CD8-positive, alpha-beta memory T cell (primary cell): Measurements from ENCODE around the gene PAX4. TPM values are rescaled to one million over a fixed set of nuclear protein-coding genes. Genes with fewer than 3 reads are reported as not detected.
A peak's percentile ranks its signal among the peaks of the same experiment; 100 is the strongest.

Source experiments
- CTCF ChIA-PET: fragments of 350-600 bp; sonication (Branson Sonifier 250); formaldehyde crosslinking; loops from one replicate; lab custom pipeline; 2021; ENCODE audit warnings: antibody characterized with exemption; lab: Charles Lee
- POLR2A ChIA-PET: fragments of 350-600 bp; sonication (Branson Sonifier 250); formaldehyde crosslinking; loops from one replicate; lab custom pipeline; 2021; ENCODE audit warnings: antibody characterized with exemption; lab: Charles Lee
- DNase-seq, 5 donors: peaks; one replicate each; pipeline versions ENCODE4 v3.0.0 to v3.0.0-alpha.2; 2020 to 2022; ENCODE audit warnings: mixed read lengths in 1 of 5
- H3K27ac ChIP-seq: one replicate; pipeline ENCODE4 v1.7.0; 2013; ENCODE audit warnings: low read depth, mild to moderate bottlenecking, low read length, moderate library complexity
- H3K27me3 ChIP-seq: 2 replicates; pipeline ENCODE4 v1.7.0; 2013; ENCODE audit warnings: low read length, mild to moderate bottlenecking; ENCODE audit not compliant: insufficient read depth, poor library complexity, severe bottlenecking
- H3K36me3 ChIP-seq: 2 replicates; pipeline ENCODE4 v1.7.0; 2013; ENCODE audit warnings: mild to moderate bottlenecking, low read length, moderate library complexity; ENCODE audit not compliant: insufficient read depth
- H3K4me1 ChIP-seq: 2 replicates; pipeline ENCODE4 v1.7.0; 2013; ENCODE audit warnings: mild to moderate bottlenecking, low read length, moderate library complexity; ENCODE audit not compliant: insufficient read depth
- H3K4me3 ChIP-seq: 2 replicates; pipeline ENCODE4 v1.7.0; 2013; ENCODE audit warnings: mild to moderate bottlenecking, low read length
- H3K9me3 ChIP-seq: 2 replicates; pipeline ENCODE4 v1.7.0; 2013; ENCODE audit warnings: mild to moderate bottlenecking, low read length
- H3K27ac Mint-ChIP-seq, 8 donors: one replicate each; pipeline ENCODE4 v1.8.0; 2020 to 2021; ENCODE audit warnings: mixed read lengths in 8 of 8, mild to moderate bottlenecking in 6 of 8, inconsistent platforms in 3 of 8, moderate library complexity in 3 of 8
- H3K27me3 Mint-ChIP-seq, 2 donors: one replicate each; pipeline ENCODE4 v1.8.0; 2020 to 2021; ENCODE audit warnings: mixed read lengths in 2 of 2, mild to moderate bottlenecking in 1 of 2, moderate library complexity in 1 of 2
- H3K36me3 Mint-ChIP-seq, 3 donors: one replicate each; pipeline ENCODE4 v1.8.0; 2020 to 2021; ENCODE audit warnings: mixed read lengths in 3 of 3, inconsistent platforms in 1 of 3, mild to moderate bottlenecking in 1 of 3
- H3K4me1 Mint-ChIP-seq, 3 donors: one replicate each; pipeline ENCODE4 v1.8.0; 2020 to 2021; ENCODE audit warnings: mixed read lengths in 3 of 3, inconsistent platforms in 1 of 3, mild to moderate bottlenecking in 1 of 3
- H3K4me3 Mint-ChIP-seq, 7 donors: one replicate each; pipeline ENCODE4 v1.8.0; 2020 to 2021; ENCODE audit warnings: mixed read lengths in 7 of 7, mild to moderate bottlenecking in 6 of 7, moderate library complexity in 4 of 7, inconsistent platforms in 2 of 7
- H3K9me3 Mint-ChIP-seq, 5 donors: one replicate each; pipeline ENCODE4 v1.8.0; 2020 to 2022; ENCODE audit warnings: mixed read lengths in 5 of 5, mild to moderate bottlenecking in 3 of 5, moderate library complexity in 2 of 5, inconsistent platforms in 1 of 5
- polyA plus RNA-seq: library from polyadenylated mRNA; unstranded; fragments of 300-500 nt; fragmentation: Illumina TruSeq; gene quantifications from one replicate; pipeline ENCODE4 v1.2.3, GENCODE V29; 2021
- total RNA-seq, 2 experiments: library from RNA; stranded (reverse); gene quantifications; one replicate each; pipeline ENCODE4 v1.2.3, GENCODE V29; 2021

PAX4 gene
- total and polyA plus RNA-seq, 3 experiments from 2014 or later: not detected

DNA sequence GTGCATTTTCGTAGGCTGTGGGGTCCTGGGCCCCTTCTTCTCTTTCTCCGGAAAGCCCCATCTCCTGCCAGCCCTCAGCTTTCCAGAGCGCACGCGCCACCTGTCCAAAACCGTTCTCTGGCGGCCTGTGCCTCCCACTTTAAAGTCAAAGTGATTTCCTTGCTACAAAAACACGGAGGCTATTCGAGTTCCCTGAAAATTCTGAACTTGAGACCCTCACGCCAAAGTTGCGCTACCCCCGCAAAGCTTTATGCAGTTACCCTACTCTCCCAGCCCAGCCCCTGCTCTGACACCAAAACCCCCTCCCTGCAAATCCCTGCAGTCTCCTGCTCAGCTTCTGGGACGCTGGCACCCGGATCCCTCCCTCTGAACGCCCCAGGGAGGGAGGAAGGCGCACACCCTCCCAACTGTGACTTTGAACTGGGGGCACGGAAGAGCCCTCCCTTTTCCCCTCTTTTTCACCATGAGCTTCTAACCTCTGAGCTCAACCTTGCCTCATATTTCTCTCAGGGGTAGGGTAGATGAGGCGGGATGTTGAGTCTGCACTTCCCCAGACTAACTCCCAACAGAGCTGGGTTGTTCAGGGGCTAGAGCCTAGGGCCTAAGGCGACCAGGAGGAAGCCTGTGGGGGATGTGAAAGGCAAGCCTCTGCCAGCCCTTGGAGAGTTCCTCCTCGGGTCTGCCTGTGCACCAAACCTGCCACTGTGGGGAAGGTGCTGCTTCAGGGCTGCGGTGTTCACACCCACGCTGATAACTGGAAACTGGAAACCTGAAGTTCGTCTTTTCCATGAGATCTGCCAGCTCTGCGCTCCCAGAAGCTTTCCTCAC, 2.7 kb upstream of the PAX4 start:
- H3K27ac Mint-ChIP-seq: no peak overlapping the region
- no peaks in the 10 kb centered on the region for H3K9me3 Mint-ChIP-seq
- H3K4me1 Mint-ChIP-seq: peaks cover 3 to 7% (median 6%) of the 10 kb centered on the region in 3 donors
- ChIA-PET POLR2A (no interaction called here), CTCF (no interaction called here)
- H3K36me3 Mint-ChIP-seq: no peaks in the 10 kb centered on the region
- Histone ChIP-seq H3K27me3 (peaks cover 4% of the 10 kb centered on the region), H3K27ac (no peak overlapping the region), H3K4me3 (no peak overlapping the region), H3K9me3 (no peaks in the 10 kb centered on the region), H3K36me3 (no peaks in the 10 kb centered on the region), H3K4me1 (no peaks in the 10 kb centered on the region)
- peak overlapping the region in 1 of 7 donors; percentile 42 for H3K4me3 Mint-ChIP-seq
- no peak for DNase-seq
- H3K27me3 Mint-ChIP-seq: peaks cover 25 to 77% of the 10 kb centered on the region in 2 donors

DNA sequence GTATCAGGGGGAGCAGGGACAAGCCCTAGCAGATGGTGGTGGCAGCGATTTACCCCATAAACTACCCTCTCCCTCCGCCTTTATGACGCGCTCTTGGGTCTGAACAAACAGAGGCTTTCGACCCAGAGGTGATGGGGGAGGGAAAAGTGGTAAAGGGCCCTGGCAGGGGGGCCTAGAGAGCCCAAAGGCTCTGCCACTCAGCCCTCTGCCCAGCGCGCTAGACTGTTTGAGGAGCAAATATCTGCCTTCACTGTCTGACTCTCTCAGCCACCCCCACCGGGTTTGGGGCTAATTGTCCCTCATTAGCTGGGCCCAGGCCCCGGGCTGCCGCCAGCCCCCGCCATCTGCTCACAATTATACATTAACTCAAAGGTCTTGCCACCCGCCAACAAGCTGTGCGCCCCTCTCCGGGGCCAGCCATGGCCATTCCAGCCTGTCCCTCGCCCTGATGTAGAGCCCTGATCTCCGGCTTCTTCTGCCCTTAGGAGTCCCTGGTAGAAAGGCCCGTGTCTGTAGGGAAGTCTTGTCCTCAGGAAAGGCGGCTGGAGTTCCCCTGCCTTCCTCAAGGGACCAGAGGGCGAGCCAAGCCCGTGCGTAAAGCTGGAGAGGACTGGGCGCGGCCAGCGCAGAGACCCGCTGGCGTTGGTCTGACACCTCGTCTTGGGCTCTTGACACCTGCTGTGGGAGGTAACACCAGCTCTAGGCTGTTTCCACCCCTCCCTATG, 1.9 kb upstream of the PAX4 start:
- no peaks in the 10 kb centered on the region for H3K36me3 ChIP-seq
- H3K4me3 ChIP-seq: no peak overlapping the region
- no peak for DNase-seq
- H3K9me3 ChIP-seq: no peaks in the 10 kb centered on the region
- H3K4me1 ChIP-seq: no peaks in the 10 kb centered on the region
- ChIA-PET CTCF (no interaction called here), POLR2A (no interaction called here)
- no peaks in the 10 kb centered on the region for H3K9me3 Mint-ChIP-seq
- H3K4me3 Mint-ChIP-seq: no peak overlapping the region
- peaks cover 3 to 7% (median 6%) of the 10 kb centered on the region in 3 donors for H3K4me1 Mint-ChIP-seq
- H3K27ac Mint-ChIP-seq: no peak overlapping the region
- no peaks in the 10 kb centered on the region for H3K36me3 Mint-ChIP-seq
- peaks cover 25 to 76% of the 10 kb centered on the region in 2 donors for H3K27me3 Mint-ChIP-seq
- H3K27ac ChIP-seq: no peak overlapping the region
- peaks cover 4% of the 10 kb centered on the region for H3K27me3 ChIP-seq

DNA sequence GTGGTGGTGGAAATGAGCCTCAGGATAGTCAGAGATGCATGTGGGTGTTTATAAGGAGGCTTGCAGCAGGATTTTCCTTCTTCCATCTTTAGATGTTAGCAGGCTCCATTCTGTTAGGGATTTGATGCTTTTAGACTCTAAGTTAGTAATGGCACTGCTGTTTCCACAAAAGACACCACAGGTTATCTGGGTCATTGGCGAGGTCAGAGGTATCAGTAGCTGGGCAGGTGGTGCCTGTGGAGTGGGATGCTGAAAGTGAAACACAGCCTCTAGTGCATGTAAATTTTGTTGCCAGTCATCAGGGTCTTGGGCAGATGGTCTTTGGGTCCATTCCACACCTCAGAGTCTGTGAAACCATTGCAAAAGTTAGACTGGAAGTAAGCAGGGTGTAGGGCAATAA, 833 bp upstream of the PAX4 start:
- H3K4me3 Mint-ChIP-seq: no peak overlapping the region
- ChIA-PET CTCF (no interaction called here), POLR2A (no interaction called here)
- no peak overlapping the region for H3K27ac Mint-ChIP-seq
- H3K9me3 Mint-ChIP-seq: no peaks in the 10 kb centered on the region
- no peaks in the 10 kb centered on the region for H3K36me3 Mint-ChIP-seq
- Histone ChIP-seq H3K27me3 (peaks cover 4% of the 10 kb centered on the region), H3K4me1 (no peaks in the 10 kb centered on the region), H3K36me3 (no peaks in the 10 kb centered on the region), H3K9me3 (no peaks in the 10 kb centered on the region), H3K27ac (no peak overlapping the region), H3K4me3 (no peak overlapping the region)
- H3K4me1 Mint-ChIP-seq: peaks cover 3 to 7% (median 6%) of the 10 kb centered on the region in 3 donors
- H3K27me3 Mint-ChIP-seq: peaks cover 22 to 73% of the 10 kb centered on the region in 2 donors
- no peak for DNase-seq

- DNase-seq: no peak
- H3K9me3 ChIP-seq: no peaks in the 10 kb centered on the region
- H3K4me1 ChIP-seq: no peaks in the 10 kb centered on the region
- ChIA-PET CTCF (no interaction called here), POLR2A (no interaction called here)
- H3K4me3 ChIP-seq: no peak overlapping the region
- Mint-ChIP-seq H3K27ac (no peak overlapping the region), H3K36me3 (no peaks in the 10 kb centered on the region), H3K4me1 (peaks cover 3 to 7% (median 6%) of the 10 kb centered on the region in 3 donors), H3K27me3 (peaks cover 23 to 75% of the 10 kb centered on the region in 2 donors), H3K9me3 (peaks cover 0 to 2% (median 0%) of the 10 kb centered on the region in 5 donors), H3K4me3 (no peak overlapping the region)
- no peaks in the 10 kb centered on the region for H3K36me3 ChIP-seq
- H3K27ac ChIP-seq: no peak overlapping the region
- peaks cover 1% of the 10 kb centered on the region for H3K27me3 ChIP-seq
Observed at GRCh38 chr7:127616724-127617123, 1.2 kb downstream of the PAX4 start.

- peaks cover 7 to 45% of the 10 kb centered on the region in 2 donors for H3K27me3 Mint-ChIP-seq
- H3K36me3 Mint-ChIP-seq: no peaks in the 10 kb centered on the region
- ChIA-PET CTCF (no interaction called here), POLR2A (no interaction called here)
- no peak overlapping the region for H3K4me3 Mint-ChIP-seq
- DNase-seq: no peak
- no peak overlapping the region for H3K4me3 ChIP-seq
- no peaks in the 10 kb centered on the region for H3K4me1 Mint-ChIP-seq
- no peak overlapping the region for H3K27ac Mint-ChIP-seq
- H3K27me3 ChIP-seq: no peaks in the 10 kb centered on the region
- H3K27ac ChIP-seq: no peak overlapping the region
- H3K36me3 ChIP-seq: no peaks in the 10 kb centered on the region
- H3K9me3 ChIP-seq: no peaks in the 10 kb centered on the region
- H3K9me3 Mint-ChIP-seq: peaks cover 0 to 2% (median 0%) of the 10 kb centered on the region in 5 donors
- no peaks in the 10 kb centered on the region for H3K4me1 ChIP-seq
Observed at GRCh38 chr7:127612263-127612662, 5.7 kb downstream of the PAX4 start.

GRCh38 chr7:127609297-127609696, 8.6 kb downstream of the PAX4 start:
- Mint-ChIP-seq H3K4me3 (no peak overlapping the region), H3K4me1 (no peaks in the 10 kb centered on the region), H3K27me3 (peaks cover 1 to 33% of the 10 kb centered on the region in 2 donors), H3K9me3 (peaks cover 0 to 2% (median 0%) of the 10 kb centered on the region in 5 donors), H3K27ac (no peak overlapping the region), H3K36me3 (no peaks in the 10 kb centered on the region)
- no peaks in the 10 kb centered on the region for H3K36me3 ChIP-seq
- CTCF ChIA-PET: no interaction called here
- no peak overlapping the region for H3K27ac ChIP-seq
- no peaks in the 10 kb centered on the region for H3K27me3 ChIP-seq
- POLR2A ChIA-PET: no interaction called here
- H3K4me1 ChIP-seq: no peaks in the 10 kb centered on the region
- no peak for DNase-seq
- no peaks in the 10 kb centered on the region for H3K9me3 ChIP-seq
- no peak overlapping the region for H3K4me3 ChIP-seq

GRCh38 chr7:127608446-127608845, 9.5 kb downstream of the PAX4 start:
- Mint-ChIP-seq H3K9me3 (peaks cover 0 to 2% (median 0%) of the 10 kb centered on the region in 5 donors), H3K36me3 (no peaks in the 10 kb centered on the region), H3K27me3 (peaks cover 1 to 24% of the 10 kb centered on the region in 2 donors), H3K27ac (no peak overlapping the region), H3K4me1 (no peaks in the 10 kb centered on the region), H3K4me3 (no peak overlapping the region)
- H3K4me3 ChIP-seq: no peak overlapping the region
- H3K27ac ChIP-seq: no peak overlapping the region
- no peaks in the 10 kb centered on the region for H3K27me3 ChIP-seq
- no peak for DNase-seq
- ChIA-PET POLR2A (no interaction called here), CTCF (no interaction called here)
- no peaks in the 10 kb centered on the region for H3K9me3 ChIP-seq
- H3K36me3 ChIP-seq: no peaks in the 10 kb centered on the region
- H3K4me1 ChIP-seq: no peaks in the 10 kb centered on the region

DNA sequence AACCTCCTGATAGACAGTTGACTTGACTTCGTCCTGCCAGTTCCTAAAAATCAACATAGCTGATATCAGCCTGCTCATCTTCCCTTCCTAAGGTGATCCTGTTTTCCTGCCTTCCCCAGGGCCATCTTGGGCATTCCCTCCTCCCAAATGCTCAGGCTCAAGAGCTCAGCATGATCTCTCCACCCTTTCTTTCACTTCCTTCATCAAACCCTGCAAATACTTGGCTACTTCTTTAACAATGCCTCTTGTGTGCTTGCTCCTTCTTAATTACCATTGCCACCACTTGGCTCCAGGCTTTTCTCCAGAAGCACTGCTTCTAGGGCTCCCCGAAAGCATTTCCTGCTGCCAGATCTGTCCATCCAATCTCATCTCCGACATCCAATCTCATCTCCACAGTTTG, 17.1 kb downstream of the PAX4 start:
- Mint-ChIP-seq H3K27me3 (no peaks in the 10 kb centered on the region), H3K27ac (no peak overlapping the region), H3K36me3 (peaks cover 0 to 6% (median 2%) of the 10 kb centered on the region in 3 donors), H3K4me1 (no peaks in the 10 kb centered on the region), H3K9me3 (no peaks in the 10 kb centered on the region), H3K4me3 (no peak overlapping the region)
- no peak for DNase-seq
- Histone ChIP-seq H3K27me3 (no peaks in the 10 kb centered on the region), H3K36me3 (no peaks in the 10 kb centered on the region), H3K4me1 (no peaks in the 10 kb centered on the region), H3K9me3 (no peaks in the 10 kb centered on the region), H3K27ac (no peak overlapping the region), H3K4me3 (no peak overlapping the region)
- ChIA-PET POLR2A (no interaction called here), CTCF (no interaction called here)
